BLaER1 (cell line): ENCODE measurements around the gene CRADD.
A peak's percentile ranks its signal among the peaks of the same experiment; 100 is the strongest.
"Not testable (repeated sequence)": the region's sequence is repeated elsewhere in the genome, so short reads cannot be mapped to it uniquely, and the experiment has no call there.

Experiments
- H3K27ac ChIP-seq: shearing (Covaris generic); formaldehyde crosslinking; 2 replicates; pipeline ENCODE4 v1.8.1; 2022
- H3K27me3 ChIP-seq: shearing (Covaris generic); formaldehyde crosslinking; 2 replicates; pipeline ENCODE4 v1.8.1; 2022
- H3K36me3 ChIP-seq: shearing (Covaris generic); formaldehyde crosslinking; 2 replicates; pipeline ENCODE4 v1.8.1; 2022
- H3K4me1 ChIP-seq: shearing (Covaris generic); formaldehyde crosslinking; 2 replicates; pipeline ENCODE4 v1.8.1; 2022
- H3K4me2 ChIP-seq: shearing (Covaris generic); formaldehyde crosslinking; 2 replicates; pipeline ENCODE4 v1.8.1; 2022
- H3K4me3 ChIP-seq: shearing (Covaris generic); formaldehyde crosslinking; 2 replicates; pipeline ENCODE4 v1.8.1; 2022
- H3K9ac ChIP-seq: shearing (Covaris generic); formaldehyde crosslinking; 2 replicates; pipeline ENCODE4 v1.8.1; 2022
- H3K9me3 ChIP-seq: shearing (Covaris generic); formaldehyde crosslinking; 2 replicates; pipeline ENCODE4 v1.8.1; 2022
- H4K20me1 ChIP-seq: shearing (Covaris generic); formaldehyde crosslinking; 2 replicates; pipeline ENCODE4 v1.8.1; 2022
- Cebpa-rat ChIP-seq: shearing (Covaris generic); IDR thresholded peaks from 2 replicates; pipeline ENCODE4 v1.8.1; 2022

Gene CRADD

DNA sequence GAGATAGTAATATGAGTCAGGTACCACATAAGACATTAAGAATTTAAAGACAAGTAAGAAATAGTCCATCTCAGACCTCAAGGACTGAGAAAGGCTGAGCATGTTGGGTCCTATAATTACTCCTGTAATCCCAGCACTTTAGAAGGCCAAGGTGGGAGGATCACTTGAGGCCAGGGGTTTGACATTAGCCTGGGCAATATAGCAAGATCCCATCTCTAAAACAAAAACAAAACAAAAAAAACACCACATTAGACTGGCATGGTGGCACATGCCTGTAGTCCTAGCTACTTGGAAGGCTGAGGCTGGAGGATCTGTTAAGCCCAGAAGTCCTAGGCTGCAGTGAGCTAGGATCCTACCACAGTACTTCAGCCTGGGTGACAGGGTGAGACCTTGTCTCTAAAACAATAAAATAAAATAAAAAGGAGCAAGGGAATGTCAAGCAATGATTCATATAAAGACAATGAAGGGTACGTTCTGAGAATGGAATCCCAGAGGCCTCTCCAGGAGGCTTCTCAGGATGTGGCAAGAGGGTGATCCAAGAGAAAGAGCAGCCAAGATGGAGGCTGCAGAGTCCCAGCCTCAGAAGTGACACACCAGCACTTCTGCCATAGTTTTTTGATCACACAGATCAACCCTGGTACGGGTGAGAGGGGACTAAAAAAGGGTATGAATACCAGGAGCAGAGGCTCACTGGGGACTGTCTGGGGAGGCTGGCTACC lies 206.4 kb downstream of the CRADD start:
- TF ChIP-seq Cebpa-rat = no peak
- no peak overlapping the region for H3K27ac ChIP-seq

DNA sequence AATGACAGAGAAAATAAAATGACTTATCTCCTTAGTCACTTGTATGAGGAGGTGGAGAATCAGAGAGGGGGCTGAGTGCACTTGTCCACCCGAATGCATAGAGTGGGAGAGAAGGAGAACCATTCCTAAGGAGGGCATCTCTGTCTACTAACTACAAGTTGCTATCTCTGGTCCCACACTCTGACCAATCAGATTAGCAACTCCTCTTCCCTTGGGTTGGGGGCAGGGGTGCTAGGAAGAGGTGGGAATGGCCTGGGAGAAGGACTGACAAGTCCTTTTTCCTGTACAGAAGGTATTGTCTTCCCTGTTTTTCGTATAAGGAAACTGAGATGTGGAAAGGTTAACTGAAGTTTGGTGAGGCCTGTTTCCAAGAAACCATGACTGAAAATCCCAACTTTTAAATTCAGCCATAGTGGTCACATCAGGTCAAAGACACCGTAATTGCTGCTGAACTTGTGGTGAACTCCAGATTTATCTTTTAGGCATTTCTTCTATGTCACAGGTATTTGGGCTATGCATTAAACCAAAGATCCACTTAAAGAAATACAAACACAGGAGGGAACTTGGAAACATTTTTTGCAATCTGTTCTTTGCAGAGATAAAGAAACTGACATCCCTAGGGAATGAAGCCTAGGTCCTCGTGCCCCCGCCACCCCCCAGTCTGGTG lies 207.8 kb downstream of the CRADD start:
- no peak overlapping the region for H3K4me2 ChIP-seq
- no peak overlapping the region for H3K27ac ChIP-seq
- no peak for TF ChIP-seq Cebpa-rat

More for the DNA sequence above, 206.4 kb downstream of the CRADD start:
- Histone ChIP-seq H3K4me3 (no peak overlapping the region), H3K36me3 (no peaks in the 10 kb centered on the region), H3K27me3 (no peaks in the 10 kb centered on the region), H3K9me3 (no peaks in the 10 kb centered on the region), H4K20me1 (no peaks in the 10 kb centered on the region), H3K4me1 (no peaks in the 10 kb centered on the region), H3K4me2 (no peak overlapping the region), H3K9ac (no peak overlapping the region)

DNA sequence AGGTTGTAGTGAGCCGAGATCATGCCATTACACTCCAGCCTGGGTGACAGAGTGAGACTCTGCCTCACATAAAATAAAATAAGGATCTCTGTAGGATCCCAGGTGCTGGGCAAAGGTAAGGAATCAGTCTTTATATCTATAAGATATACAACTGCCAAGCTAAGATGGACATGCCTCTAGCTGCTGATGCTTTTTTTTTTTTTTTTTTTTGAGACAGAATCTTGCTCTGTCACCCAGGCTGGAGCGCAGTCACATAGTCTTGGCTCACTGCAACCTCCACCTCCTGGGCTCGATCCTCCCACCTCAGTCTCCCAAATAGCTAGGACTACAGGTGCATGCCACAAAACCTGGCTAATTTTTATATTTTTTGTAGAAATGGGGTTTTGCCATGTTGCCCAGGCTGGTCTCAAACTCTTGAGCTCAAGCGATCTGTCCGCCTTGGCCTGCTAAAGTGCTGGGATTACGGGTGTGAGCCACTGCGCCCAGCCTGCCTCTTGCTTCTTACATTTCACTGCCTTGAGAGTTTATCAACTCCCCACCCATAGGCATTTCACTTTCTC lies 208.9 kb downstream of the CRADD start:
- not testable (repeated sequence) for H3K9ac ChIP-seq, H3K4me3 ChIP-seq

More for the DNA sequence above, 207.8 kb downstream of the CRADD start:
- Histone ChIP-seq H3K27me3 (no peaks in the 10 kb centered on the region), H3K9ac (no peak overlapping the region), H3K4me1 (no peaks in the 10 kb centered on the region), H4K20me1 (no peaks in the 10 kb centered on the region), H3K36me3 (no peaks in the 10 kb centered on the region), H3K4me3 (no peak overlapping the region), H3K9me3 (no peaks in the 10 kb centered on the region)

DNA sequence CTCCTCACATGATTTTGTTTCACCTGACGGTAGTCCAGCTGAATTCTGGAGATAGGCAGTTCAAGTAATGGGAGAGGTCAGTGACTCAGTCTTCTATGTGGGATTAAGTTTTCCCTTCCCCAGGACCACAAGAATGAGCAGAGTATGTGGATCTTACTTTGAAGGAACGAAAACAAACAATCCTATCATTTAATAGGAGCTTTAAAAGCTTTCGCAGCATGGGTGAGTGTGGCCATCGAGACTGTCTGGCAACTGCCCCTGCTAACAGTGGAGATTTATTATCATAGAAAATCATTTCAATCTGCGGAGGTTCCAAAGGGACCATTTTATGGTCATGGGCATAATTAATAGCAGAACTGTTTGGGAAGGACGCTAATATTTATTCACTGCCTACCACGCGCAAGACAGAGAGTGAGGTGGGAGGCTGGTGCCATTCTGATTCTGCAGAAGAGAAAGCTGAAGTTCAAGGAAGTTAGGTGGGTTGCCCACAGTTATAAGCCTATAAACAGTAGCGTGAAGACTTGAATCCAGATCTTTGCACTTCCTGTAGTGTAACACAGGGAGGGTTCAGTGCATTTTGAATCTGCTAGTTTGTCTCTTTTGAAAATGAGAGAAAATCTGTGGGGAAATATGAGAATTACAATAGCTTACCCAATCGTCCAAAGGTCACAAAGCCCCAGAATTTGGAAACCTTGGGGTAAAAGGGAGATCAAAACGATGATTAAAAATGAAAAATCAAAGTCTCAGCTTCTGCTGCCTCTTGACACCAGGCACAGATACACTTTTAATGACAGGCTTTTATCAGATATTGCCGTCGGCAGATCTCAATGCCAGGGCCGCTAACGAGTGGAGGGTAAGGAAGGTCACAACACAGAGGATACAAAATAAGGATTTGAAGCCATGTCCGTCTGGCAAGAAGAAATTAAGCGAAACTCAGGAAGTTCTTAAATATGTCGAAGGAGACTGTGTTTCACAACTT lies 209.6 kb downstream of the CRADD start:
- Histone ChIP-seq H3K4me2 (no peak overlapping the region), H4K20me1 (no peaks in the 10 kb centered on the region), H3K27me3 (no peaks in the 10 kb centered on the region), H3K9ac (no peak overlapping the region), H3K36me3 (no peaks in the 10 kb centered on the region), H3K4me3 (no peak overlapping the region), H3K27ac (no peak overlapping the region), H3K4me1 (no peaks in the 10 kb centered on the region), H3K9me3 (no peaks in the 10 kb centered on the region)
- no peak for TF ChIP-seq Cebpa-rat

More for the DNA sequence above, 208.9 kb downstream of the CRADD start:
- H3K4me2 ChIP-seq, H3K27me3 ChIP-seq, H3K36me3 ChIP-seq, H3K4me1 ChIP-seq, H3K27ac ChIP-seq, H3K9me3 ChIP-seq, H4K20me1 ChIP-seq: not testable (repeated sequence)

DNA sequence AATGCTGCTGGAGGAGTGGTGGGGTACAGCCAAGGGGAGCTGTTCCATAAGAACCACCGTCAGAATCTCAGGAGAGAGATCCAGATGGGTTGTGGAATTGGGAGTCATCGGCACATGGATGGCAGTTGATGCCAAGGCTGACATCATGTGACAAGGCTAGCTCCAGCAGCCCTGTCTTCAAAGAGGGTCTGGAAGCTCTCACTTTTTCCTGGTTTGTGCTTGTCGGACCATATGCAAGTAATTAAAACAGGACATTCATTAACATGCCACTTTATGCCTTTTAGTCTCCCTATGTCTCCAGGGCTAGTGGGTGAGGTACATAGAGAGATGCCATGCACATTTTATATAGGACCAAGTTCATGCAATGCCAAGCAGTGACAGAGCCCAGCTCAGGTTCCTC lies 211.8 kb downstream of the CRADD start:
- Histone ChIP-seq H3K9me3 (no peaks in the 10 kb centered on the region), H3K9ac (no peak overlapping the region), H3K27ac (no peak overlapping the region), H3K4me3 (no peak overlapping the region), H3K4me2 (no peak overlapping the region), H3K36me3 (no peaks in the 10 kb centered on the region), H4K20me1 (no peaks in the 10 kb centered on the region), H3K27me3 (no peaks in the 10 kb centered on the region), H3K4me1 (peaks cover 6% of the 10 kb centered on the region)
- TF ChIP-seq Cebpa-rat = no peak

DNA sequence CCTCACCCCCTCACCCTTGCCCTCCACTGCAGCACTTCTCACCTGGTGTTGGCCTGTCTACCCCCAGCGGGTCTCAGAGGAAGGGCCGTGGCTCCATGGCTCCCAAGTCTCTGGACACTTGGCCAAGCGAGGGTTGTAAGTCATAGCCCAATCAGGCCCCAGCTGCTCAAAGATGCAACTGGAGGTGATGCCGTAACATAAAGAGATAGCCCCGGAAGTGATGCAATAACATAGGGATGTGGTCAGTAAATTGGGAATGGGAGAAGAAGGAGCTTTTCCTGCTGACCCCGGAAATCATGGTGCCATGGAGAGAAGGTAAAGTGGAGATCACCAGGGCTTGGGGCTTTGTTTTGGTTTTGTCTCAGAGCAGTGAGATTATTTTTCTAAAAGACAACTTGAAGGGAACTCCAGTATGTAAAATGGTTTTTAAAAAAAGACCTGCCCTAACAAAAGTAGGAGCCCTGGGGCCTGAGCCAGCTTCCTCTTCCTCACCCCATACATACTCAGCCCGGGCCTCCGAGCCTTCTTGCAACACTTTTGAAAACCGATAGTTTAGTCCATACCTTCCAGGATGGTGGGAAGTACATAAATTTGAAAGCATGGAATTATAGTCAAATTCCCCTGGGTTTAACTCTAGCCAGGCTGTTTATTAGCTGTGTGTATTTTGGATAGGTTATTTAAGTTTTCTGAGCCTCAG lies 212.5 kb downstream of the CRADD start:
- Histone ChIP-seq H3K27ac (no peak overlapping the region), H3K4me1 (peaks cover 13% of the 10 kb centered on the region), H3K36me3 (no peaks in the 10 kb centered on the region), H3K27me3 (no peaks in the 10 kb centered on the region), H4K20me1 (no peaks in the 10 kb centered on the region), H3K9ac (no peak overlapping the region), H3K9me3 (no peaks in the 10 kb centered on the region), H3K4me2 (no peak overlapping the region), H3K4me3 (no peak overlapping the region)
- peak; percentile 15; the same call in 1 of the 2 replicates for TF ChIP-seq Cebpa-rat

DNA sequence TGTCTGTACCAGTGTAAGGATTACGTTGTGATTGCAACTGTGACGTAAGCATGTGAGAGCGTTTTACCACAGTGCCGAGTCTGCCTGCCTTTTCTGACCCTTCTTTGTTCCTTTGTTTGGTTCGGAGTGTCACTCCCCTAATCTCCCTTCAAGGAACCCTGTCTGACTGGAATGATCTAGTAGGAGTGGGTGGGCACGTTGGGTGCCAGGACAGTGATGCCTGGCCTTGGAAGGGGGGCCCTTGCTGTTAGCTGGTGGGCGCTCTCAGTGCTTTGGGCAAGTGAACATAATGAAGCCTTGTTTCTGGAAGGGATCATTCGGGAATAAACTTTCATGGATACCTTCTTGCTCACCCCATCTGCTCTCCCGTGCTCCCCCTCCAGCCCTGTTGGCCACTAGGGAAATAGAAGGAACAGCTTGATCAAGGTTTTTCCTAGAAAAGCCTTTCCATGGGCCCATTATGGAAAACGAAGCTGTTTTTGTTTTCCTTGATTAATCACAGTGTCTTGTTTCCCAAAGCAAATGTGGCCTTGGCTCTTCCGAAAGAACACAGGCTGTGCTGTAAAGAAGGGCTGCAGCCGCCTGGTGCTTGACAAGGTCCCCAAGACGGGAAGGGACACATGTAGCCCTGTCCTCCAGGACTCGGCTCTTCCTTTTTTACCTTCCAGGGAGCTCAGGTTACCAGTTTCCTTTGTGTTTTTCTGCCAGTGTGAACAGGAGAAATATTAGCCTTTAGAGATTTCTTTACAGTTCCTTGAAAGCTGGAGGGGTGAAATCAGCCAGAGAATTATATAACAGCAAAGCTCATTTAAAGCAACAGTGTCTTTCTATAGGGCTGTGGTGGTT lies 215.5 kb downstream of the CRADD start:
- Histone ChIP-seq H4K20me1 (no peaks in the 10 kb centered on the region), H3K4me3 (no peak overlapping the region), H3K36me3 (no peaks in the 10 kb centered on the region), H3K27me3 (no peaks in the 10 kb centered on the region), H3K4me1 (peaks cover 21% of the 10 kb centered on the region), H3K9me3 (no peaks in the 10 kb centered on the region), H3K9ac (no peak overlapping the region), H3K4me2 (no peak overlapping the region), H3K27ac (no peak overlapping the region)
- no peak for TF ChIP-seq Cebpa-rat

DNA sequence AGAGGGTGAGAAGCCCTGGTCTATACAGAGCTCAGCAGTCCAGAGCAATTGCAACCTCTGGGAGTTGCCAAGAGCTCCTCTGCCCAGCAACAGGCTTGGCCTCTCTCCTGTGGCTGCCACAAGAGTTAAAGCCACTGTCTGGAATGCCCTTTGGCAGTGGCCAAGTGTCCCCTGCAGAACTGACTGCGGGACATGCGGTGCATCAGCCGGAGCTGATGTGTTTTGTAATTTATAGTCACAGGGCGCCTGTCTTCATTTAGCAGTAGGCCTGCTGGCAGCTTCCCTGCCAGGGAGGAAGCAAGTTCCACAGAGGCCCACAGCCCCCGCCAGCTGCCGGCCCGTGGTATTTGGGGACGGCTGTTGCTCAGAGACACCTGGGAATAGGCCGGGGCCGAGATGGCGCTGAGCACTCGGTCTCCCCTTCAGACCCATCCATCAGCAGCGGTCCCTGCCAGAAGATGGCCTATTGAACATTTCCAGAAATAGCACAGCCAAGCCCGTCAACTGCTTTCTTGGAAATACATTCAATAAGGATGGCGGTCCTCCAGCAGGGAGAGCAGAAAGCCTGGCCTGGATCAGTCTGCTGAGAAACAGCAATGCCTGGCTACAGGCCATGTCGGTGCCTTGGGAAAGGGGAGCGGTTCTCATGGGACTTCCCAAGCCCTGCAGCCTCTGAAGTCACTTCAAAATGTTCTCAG lies 217.4 kb downstream of the CRADD start:
- peak overlapping the region; percentile 71; the same call in 1 of the 2 replicates for H3K27ac ChIP-seq
- H3K9ac ChIP-seq = peak overlapping the region; percentile 46
- H3K4me1 ChIP-seq = peaks cover 25% of the 10 kb centered on the region
- no peaks in the 10 kb centered on the region for H3K27me3 ChIP-seq
- no peak for TF ChIP-seq Cebpa-rat
- no peaks in the 10 kb centered on the region for H3K9me3 ChIP-seq
- H3K4me2 ChIP-seq = peak overlapping the region; percentile 83
- no peaks in the 10 kb centered on the region for H3K36me3 ChIP-seq
- 0 out of 2 replicates have a peak overlapping the region, but pooled peaks have one; percentile 14 for H3K4me3 ChIP-seq
- H4K20me1 ChIP-seq = no peaks in the 10 kb centered on the region
